ENCODE results near the gene NPAS3. TPM values are rescaled to one million over a fixed set of nuclear protein-coding genes. Genes with fewer than 3 reads are reported as not detected.

Gene NPAS3
- polyA plus RNA-seq, 4 donors: 0.30 to 0.81 (median 0.62) TPM; not detected in 1

DNA sequence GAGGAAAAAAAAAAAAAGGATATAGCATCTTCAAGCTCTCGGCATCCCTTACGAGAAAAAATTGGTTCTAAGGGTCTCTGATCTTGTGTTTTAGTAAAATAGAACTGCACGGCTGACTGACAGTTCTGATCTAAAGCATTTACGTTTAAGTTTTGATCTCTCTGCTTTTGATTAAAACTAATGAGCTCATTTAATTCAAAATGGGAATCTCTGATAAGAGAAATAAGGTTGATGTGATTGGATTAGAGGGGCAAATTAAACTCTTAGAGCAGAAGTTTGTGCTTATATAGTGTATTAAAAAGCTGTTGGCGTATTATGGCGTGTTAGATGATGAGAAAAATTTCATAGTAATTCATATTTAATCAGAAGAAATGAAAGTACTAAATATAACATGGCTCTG lies 794.6 kb downstream of the NPAS3 start:
- Histone ChIP-seq H3K27me3 (ENCODE audit: control insufficient read depth in 3 of 3, insufficient read depth in 3 of 3, low read length in 3 of 3) (no peaks in the 10 kb centered on the region), H3K4me1 (ENCODE audit: control insufficient read depth in 3 of 3, insufficient read depth in 2 of 3, low read depth in 1 of 3, low read length in 2 of 3) (no peaks in the 10 kb centered on the region), H3K36me3 (ENCODE audit: control insufficient read depth in 3 of 3, insufficient read depth in 2 of 3, low read depth in 1 of 3, low read length in 3 of 3) (no peaks in the 10 kb centered on the region), H3K4me3 (ENCODE audit: low read depth in 1 of 3, low read length in 3 of 3) (no peak overlapping the region), H3K9me3 (ENCODE audit: control insufficient read depth in 2 of 2, insufficient read depth in 1 of 2, low read depth in 1 of 2, low read length in 1 of 2) (no peaks in the 10 kb centered on the region), H3K27ac (ENCODE audit: low read depth in 1 of 3, low read length in 2 of 3) (no peak overlapping the region)
- WGBS, 3 donors: 84 to 92% (median 90%) methylated on average over 6 of the region's 6 CpGs
- FAIRE-seq (no peak), DNase-seq (no peak)

DNA sequence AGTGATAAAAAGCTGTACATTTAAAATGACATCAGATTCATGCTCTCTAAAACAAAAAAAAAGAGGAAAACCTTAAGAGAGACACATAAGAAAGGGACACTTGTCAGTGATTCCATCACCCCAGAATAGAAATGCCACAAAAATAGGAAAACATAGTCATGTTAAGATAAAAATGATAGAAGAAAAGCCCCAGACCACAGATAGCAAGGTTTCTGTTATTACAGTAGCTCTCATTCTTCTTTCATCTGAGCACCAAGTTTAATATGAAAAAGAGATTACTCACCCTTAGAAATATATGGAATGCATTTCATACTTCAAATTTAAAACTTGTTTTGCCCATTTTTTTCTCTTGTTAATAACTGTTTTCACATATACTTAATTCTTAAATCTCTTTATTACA lies 795.0 kb downstream of the NPAS3 start:
- FAIRE-seq (no peak), DNase-seq (no peak)
- H3K4me3 ChIP-seq (ENCODE audit: low read depth in 1 of 3, low read length in 3 of 3): no peak overlapping the region

DNA sequence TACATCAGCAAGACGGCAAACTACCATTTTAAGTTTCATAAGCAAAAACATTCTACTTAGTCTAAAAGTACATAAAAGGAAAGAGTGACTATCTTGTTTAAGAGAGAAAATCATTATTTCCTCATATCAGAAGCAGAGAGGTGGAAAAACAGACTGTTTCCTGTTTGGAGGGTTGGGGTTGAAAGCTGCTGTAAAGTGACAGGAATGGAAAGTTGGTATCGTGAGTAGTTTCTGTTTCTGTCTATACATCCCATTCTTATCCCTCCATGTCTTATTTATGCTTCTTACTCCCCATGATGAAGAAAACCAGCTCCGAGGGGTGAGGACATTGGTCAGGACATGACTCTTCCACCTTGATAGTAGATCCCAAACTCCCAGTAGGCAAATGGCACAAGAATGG lies 795.7 kb downstream of the NPAS3 start:
- FAIRE-seq (no peak), DNase-seq (no peak)
- WGBS, 3 donors: 59 to 72% (median 66%) methylated on average over 3 of the region's 3 CpGs

More for the DNA sequence above, 795.0 kb downstream of the NPAS3 start:
- no peaks in the 10 kb centered on the region for H3K36me3 ChIP-seq (ENCODE audit: control insufficient read depth in 3 of 3, insufficient read depth in 2 of 3, low read depth in 1 of 3, low read length in 3 of 3)
- H3K27me3 ChIP-seq (ENCODE audit: control insufficient read depth in 3 of 3, insufficient read depth in 3 of 3, low read length in 3 of 3): no peaks in the 10 kb centered on the region
- H3K9me3 ChIP-seq (ENCODE audit: control insufficient read depth in 2 of 2, insufficient read depth in 1 of 2, low read depth in 1 of 2, low read length in 1 of 2): no peaks in the 10 kb centered on the region
- no peak overlapping the region for H3K27ac ChIP-seq (ENCODE audit: low read depth in 1 of 3, low read length in 2 of 3)
- no peaks in the 10 kb centered on the region for H3K4me1 ChIP-seq (ENCODE audit: control insufficient read depth in 3 of 3, insufficient read depth in 2 of 3, low read depth in 1 of 3, low read length in 2 of 3)

DNA sequence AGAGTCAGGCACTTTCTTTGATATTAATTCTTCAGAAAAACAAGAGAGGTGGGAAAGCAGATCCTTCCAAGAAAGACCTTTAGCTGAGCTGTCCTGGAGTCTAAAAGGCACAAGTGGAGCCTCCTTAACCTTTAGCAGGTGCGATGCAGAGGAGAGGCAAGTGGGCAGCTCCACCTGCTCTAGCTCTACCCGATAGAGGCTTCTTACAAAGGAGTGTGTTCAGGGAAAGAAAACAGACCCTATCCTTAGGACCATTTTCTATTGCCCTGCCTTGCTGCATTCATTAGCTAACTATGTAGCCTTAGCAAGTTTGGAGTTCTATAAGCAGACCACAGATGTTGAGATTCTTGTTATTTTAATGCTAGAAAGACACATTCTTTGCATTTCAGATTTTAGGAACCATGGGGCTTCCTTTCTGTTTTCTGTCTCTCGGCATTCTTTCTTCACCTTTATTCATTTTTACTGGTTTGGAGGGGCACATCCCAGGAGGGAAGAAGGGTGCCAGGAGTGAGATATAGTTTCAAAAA lies 797.7 kb downstream of the NPAS3 start:
- Histone ChIP-seq H3K9me3 (ENCODE audit: control insufficient read depth in 2 of 2, insufficient read depth in 1 of 2, low read depth in 1 of 2, low read length in 1 of 2) (no peaks in the 10 kb centered on the region), H3K4me3 (ENCODE audit: low read depth in 1 of 3, low read length in 3 of 3) (no peak overlapping the region), H3K4me1 (ENCODE audit: control insufficient read depth in 3 of 3, insufficient read depth in 2 of 3, low read depth in 1 of 3, low read length in 2 of 3) (no peaks in the 10 kb centered on the region), H3K27me3 (ENCODE audit: control insufficient read depth in 3 of 3, insufficient read depth in 3 of 3, low read length in 3 of 3) (no peaks in the 10 kb centered on the region), H3K27ac (ENCODE audit: low read depth in 1 of 3, low read length in 2 of 3) (no peak overlapping the region), H3K36me3 (ENCODE audit: control insufficient read depth in 3 of 3, insufficient read depth in 2 of 3, low read depth in 1 of 3, low read length in 3 of 3) (no peaks in the 10 kb centered on the region)
- WGBS, 3 donors: 83 to 89% (median 88%) methylated on average over 3 of the region's 3 CpGs
- DNase-seq: no peak
- no peak for FAIRE-seq

More for the DNA sequence above, 795.7 kb downstream of the NPAS3 start:
- H3K4me1 ChIP-seq (ENCODE audit: control insufficient read depth in 3 of 3, insufficient read depth in 2 of 3, low read depth in 1 of 3, low read length in 2 of 3): no peaks in the 10 kb centered on the region
- H3K27ac ChIP-seq (ENCODE audit: low read depth in 1 of 3, low read length in 2 of 3): no peak overlapping the region
- H3K27me3 ChIP-seq (ENCODE audit: control insufficient read depth in 3 of 3, insufficient read depth in 3 of 3, low read length in 3 of 3): no peaks in the 10 kb centered on the region
- no peaks in the 10 kb centered on the region for H3K9me3 ChIP-seq (ENCODE audit: control insufficient read depth in 2 of 2, insufficient read depth in 1 of 2, low read depth in 1 of 2, low read length in 1 of 2)
- H3K36me3 ChIP-seq (ENCODE audit: control insufficient read depth in 3 of 3, insufficient read depth in 2 of 3, low read depth in 1 of 3, low read length in 3 of 3): no peaks in the 10 kb centered on the region
- no peak overlapping the region for H3K4me3 ChIP-seq (ENCODE audit: low read depth in 1 of 3, low read length in 3 of 3)

DNA sequence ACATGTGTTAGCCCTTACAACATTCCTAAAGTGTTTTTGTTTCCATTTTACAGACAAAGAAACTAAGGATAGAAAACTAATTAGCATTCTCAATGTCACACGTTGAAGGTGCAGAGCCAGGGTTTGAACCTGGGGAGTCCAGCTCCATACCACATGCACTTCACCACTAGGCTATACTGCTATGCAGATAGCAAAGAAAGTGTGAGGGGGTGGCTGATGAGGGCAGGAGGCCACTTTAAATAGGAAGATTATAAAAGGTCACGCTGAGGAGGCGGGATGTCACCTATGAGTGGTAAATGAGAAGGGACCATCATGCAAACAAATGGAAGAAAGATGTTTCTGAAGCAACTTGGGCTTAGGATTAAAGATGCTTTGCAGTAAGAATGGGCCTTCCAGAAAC lies 798.3 kb downstream of the NPAS3 start:
- H3K27ac ChIP-seq (ENCODE audit: low read depth in 1 of 3, low read length in 2 of 3): no peak overlapping the region
- no peak overlapping the region for H3K4me3 ChIP-seq (ENCODE audit: low read depth in 1 of 3, low read length in 3 of 3)
- no peaks in the 10 kb centered on the region for H3K4me1 ChIP-seq (ENCODE audit: control insufficient read depth in 3 of 3, insufficient read depth in 2 of 3, low read depth in 1 of 3, low read length in 2 of 3)
- WGBS, 3 donors: 75 to 96% (median 95%) methylated on average over 3 of the region's 3 CpGs
- no peaks in the 10 kb centered on the region for H3K36me3 ChIP-seq (ENCODE audit: control insufficient read depth in 3 of 3, insufficient read depth in 2 of 3, low read depth in 1 of 3, low read length in 3 of 3)
- DNase-seq (no peak), FAIRE-seq (no peak)
- H3K9me3 ChIP-seq (ENCODE audit: control insufficient read depth in 2 of 2, insufficient read depth in 1 of 2, low read depth in 1 of 2, low read length in 1 of 2): no peaks in the 10 kb centered on the region
- no peaks in the 10 kb centered on the region for H3K27me3 ChIP-seq (ENCODE audit: control insufficient read depth in 3 of 3, insufficient read depth in 3 of 3, low read length in 3 of 3)

DNA sequence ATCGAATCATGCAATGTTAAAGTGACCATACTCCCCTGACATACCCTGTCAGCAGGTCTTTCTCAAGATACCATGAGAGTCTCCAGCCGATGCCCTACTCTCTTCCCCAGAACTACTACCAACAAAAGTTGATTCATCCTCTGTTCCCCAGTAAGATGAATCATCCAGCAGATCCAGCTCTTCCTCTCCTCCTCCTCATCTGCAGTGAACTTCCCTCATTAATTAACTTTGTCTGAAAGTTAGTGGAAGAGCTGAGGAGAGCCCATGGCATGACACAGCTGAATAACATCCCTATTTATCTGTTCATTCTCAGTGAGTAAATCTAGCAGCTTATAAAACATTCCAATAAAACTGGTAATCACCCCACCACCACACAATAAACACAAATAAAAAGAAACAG lies 798.8 kb downstream of the NPAS3 start:
- Histone ChIP-seq H3K4me1 (ENCODE audit: control insufficient read depth in 3 of 3, insufficient read depth in 2 of 3, low read depth in 1 of 3, low read length in 2 of 3) (no peaks in the 10 kb centered on the region), H3K9me3 (ENCODE audit: control insufficient read depth in 2 of 2, insufficient read depth in 1 of 2, low read depth in 1 of 2, low read length in 1 of 2) (no peaks in the 10 kb centered on the region), H3K27me3 (ENCODE audit: control insufficient read depth in 3 of 3, insufficient read depth in 3 of 3, low read length in 3 of 3) (no peaks in the 10 kb centered on the region), H3K4me3 (ENCODE audit: low read depth in 1 of 3, low read length in 3 of 3) (no peak overlapping the region), H3K27ac (ENCODE audit: low read depth in 1 of 3, low read length in 2 of 3) (no peak overlapping the region), H3K36me3 (ENCODE audit: control insufficient read depth in 3 of 3, insufficient read depth in 2 of 3, low read depth in 1 of 3, low read length in 3 of 3) (no peaks in the 10 kb centered on the region)
- DNase-seq (no peak), FAIRE-seq (no peak)
- 83 to 91% (median 86%) methylated on average over 2 of the region's 2 CpGs for WGBS, 3 donors

DNA sequence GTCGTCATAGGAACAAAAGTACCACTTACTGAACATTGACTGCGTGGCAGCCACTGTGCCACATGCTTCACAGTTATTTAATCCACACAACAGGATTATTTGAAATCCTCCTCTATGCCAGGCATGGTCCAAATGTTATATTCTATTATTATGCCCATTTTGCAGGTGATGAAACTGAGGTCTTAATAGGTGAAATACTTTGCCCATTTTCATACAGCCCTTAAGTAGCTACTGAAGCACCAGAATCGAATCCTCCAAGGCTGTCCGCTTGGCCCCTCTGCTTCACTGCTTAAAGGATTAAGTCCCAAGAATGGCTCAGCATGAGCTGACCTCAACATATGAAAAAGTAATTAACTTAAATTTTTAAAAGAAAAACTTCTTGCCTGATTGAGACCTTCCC lies 799.4 kb downstream of the NPAS3 start:
- H3K27ac ChIP-seq (ENCODE audit: low read depth in 1 of 3, low read length in 2 of 3): no peak overlapping the region
- H3K27me3 ChIP-seq (ENCODE audit: control insufficient read depth in 3 of 3, insufficient read depth in 3 of 3, low read length in 3 of 3): no peaks in the 10 kb centered on the region
- no peak for DNase-seq
- no peaks in the 10 kb centered on the region for H3K9me3 ChIP-seq (ENCODE audit: control insufficient read depth in 2 of 2, insufficient read depth in 1 of 2, low read depth in 1 of 2, low read length in 1 of 2)
- no peak for FAIRE-seq
- H3K36me3 ChIP-seq (ENCODE audit: control insufficient read depth in 3 of 3, insufficient read depth in 2 of 3, low read depth in 1 of 3, low read length in 3 of 3): no peaks in the 10 kb centered on the region
- WGBS, 3 donors: 83 to 88% (median 83%) methylated on average over 4 of the region's 4 CpGs
- no peak overlapping the region for H3K4me3 ChIP-seq (ENCODE audit: low read depth in 1 of 3, low read length in 3 of 3)
- H3K4me1 ChIP-seq (ENCODE audit: control insufficient read depth in 3 of 3, insufficient read depth in 2 of 3, low read depth in 1 of 3, low read length in 2 of 3): no peaks in the 10 kb centered on the region

DNA sequence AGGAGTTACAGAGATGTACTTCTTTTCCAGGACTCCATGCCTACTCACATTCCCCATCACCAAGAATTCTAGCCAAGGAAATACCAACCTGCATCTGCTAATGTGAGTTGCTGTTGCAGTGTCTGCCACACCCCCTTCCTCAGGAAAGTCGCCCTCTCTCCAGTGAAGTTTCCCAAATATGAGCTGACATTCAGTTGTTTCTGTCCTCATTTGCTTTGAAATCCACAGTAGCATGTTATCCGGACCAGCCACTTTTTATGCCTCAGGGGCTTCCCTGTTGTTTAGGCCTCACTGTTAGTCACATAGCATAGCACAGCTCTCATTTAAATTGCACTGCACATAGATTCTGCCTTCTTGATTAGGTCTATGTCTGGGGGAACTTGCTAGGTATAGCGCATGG lies 799.8 kb downstream of the NPAS3 start:
- no peaks in the 10 kb centered on the region for H3K9me3 ChIP-seq (ENCODE audit: control insufficient read depth in 2 of 2, insufficient read depth in 1 of 2, low read depth in 1 of 2, low read length in 1 of 2)
- H3K27ac ChIP-seq (ENCODE audit: low read depth in 1 of 3, low read length in 2 of 3): no peak overlapping the region
- H3K27me3 ChIP-seq (ENCODE audit: control insufficient read depth in 3 of 3, insufficient read depth in 3 of 3, low read length in 3 of 3): no peaks in the 10 kb centered on the region
- no peaks in the 10 kb centered on the region for H3K36me3 ChIP-seq (ENCODE audit: control insufficient read depth in 3 of 3, insufficient read depth in 2 of 3, low read depth in 1 of 3, low read length in 3 of 3)
- H3K4me1 ChIP-seq (ENCODE audit: control insufficient read depth in 3 of 3, insufficient read depth in 2 of 3, low read depth in 1 of 3, low read length in 2 of 3): no peaks in the 10 kb centered on the region
- DNase-seq (no peak), FAIRE-seq (no peak)
- 80 to 93% (median 88%) methylated on average over 3 of the region's 3 CpGs for WGBS, 3 donors
- H3K4me3 ChIP-seq (ENCODE audit: low read depth in 1 of 3, low read length in 3 of 3): no peak overlapping the region

DNA sequence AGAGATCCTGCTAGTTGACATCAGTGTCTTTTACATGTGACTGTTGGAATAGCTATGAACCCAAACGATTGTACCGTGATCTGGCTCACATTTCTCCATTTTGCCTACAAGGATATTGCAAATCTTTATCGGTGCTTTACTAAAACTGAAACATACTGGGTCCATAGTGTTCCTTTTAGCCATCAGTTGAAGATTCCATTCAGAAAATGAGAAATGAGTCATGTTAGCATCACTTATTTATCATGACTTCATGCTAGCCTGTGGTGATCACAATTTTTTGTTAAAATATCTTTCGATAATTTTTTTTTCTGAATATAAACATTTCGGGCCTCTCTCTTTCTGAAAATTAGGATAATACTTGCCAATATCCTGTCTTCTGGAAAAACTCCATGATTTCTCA lies 801.9 kb downstream of the NPAS3 start:
- H3K9me3 ChIP-seq (ENCODE audit: control insufficient read depth in 2 of 2, insufficient read depth in 1 of 2, low read depth in 1 of 2, low read length in 1 of 2): peaks cover 0 to 7% of the 10 kb centered on the region in 2 donors
- no peak overlapping the region for H3K27ac ChIP-seq (ENCODE audit: low read depth in 1 of 3, low read length in 2 of 3)
- H3K36me3 ChIP-seq (ENCODE audit: control insufficient read depth in 3 of 3, insufficient read depth in 2 of 3, low read depth in 1 of 3, low read length in 3 of 3): no peaks in the 10 kb centered on the region
- 86 to 87% (median 87%) methylated on average over 5 of the region's 5 CpGs for WGBS, 3 donors
- H3K4me3 ChIP-seq (ENCODE audit: low read depth in 1 of 3, low read length in 3 of 3): no peak overlapping the region
- DNase-seq (no peak), FAIRE-seq (no peak)
- no peaks in the 10 kb centered on the region for H3K27me3 ChIP-seq (ENCODE audit: control insufficient read depth in 3 of 3, insufficient read depth in 3 of 3, low read length in 3 of 3)
- H3K4me1 ChIP-seq (ENCODE audit: control insufficient read depth in 3 of 3, insufficient read depth in 2 of 3, low read depth in 1 of 3, low read length in 2 of 3): no peaks in the 10 kb centered on the region
